ENCODE results near the gene HTR2C. TPM values are rescaled to one million over a fixed set of nuclear protein-coding genes. Genes with fewer than 3 reads are reported as not detected.
"Not testable (repeated sequence)": the region's sequence is repeated elsewhere in the genome, so short reads cannot be mapped to it uniquely, and the experiment has no call there.

The HTR2C gene
- polyA plus RNA-seq, 4 donors, result 0.32 to 1.1 (median 0.56) TPM

DNA sequence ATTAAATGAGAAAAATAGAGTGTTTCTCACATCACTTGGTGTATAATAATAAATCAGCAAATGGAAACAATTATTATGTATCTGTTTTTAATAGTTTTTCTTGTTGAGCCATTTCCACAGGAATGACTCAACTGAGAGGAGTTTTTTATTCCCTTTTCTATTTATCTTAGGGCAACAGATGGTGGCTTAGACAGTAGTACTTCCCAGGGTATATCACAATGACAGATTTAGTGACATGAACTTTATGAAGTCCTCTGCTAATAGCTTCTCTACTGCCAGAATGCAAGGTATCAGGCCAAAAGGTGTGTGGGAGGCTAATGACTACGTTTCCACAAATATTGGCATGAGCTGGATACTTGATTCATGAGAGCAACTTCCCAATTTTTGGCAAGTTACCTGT is 126.7 kb downstream of the HTR2C start:
- DNase-seq (ENCODE audit: low read depth in 4 of 4, low spot score in 3 of 4), result no peak

DNA sequence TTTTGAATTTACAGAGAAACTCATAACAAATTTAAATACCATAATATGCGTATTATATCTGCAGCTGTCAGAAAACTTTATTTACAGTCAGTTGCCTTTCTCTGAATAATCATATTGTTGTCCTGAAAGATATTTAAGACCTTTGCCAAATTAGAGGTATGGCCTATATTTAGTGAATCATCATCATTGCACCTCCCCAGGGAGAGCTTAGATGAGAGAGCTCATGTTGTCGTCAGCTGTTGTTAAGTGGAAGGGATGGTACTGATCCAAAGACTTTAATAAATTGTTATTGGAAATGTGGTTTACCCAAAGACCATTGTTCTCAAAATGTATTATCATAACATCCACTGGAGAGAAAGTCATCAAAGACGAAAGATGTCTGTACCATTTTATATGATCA is 128.6 kb downstream of the HTR2C start:
- DNase-seq (ENCODE audit: low read depth in 4 of 4, low spot score in 3 of 4), result no peak

DNA sequence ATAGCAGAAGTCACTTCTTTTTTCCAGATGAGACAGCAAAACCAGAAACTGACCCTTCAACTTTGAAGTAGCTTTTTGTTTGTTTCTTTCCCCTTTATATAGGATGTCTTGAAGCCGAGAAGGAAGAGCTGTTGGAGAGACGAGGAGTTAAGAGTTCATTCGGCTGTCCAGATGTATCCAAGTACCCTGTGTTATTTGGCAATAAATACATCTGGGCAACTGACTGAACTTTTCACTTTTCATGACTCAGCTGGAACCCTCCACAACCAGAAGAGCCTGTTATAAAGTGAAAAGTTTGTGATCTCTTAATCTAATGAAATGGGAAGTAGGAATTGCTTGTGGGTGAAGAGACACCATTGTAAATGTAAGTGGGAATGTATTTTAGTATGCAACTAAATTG is 131.2 kb downstream of the HTR2C start:
- DNase-seq (ENCODE audit: low read depth in 4 of 4, low spot score in 3 of 4), result no peak

DNA sequence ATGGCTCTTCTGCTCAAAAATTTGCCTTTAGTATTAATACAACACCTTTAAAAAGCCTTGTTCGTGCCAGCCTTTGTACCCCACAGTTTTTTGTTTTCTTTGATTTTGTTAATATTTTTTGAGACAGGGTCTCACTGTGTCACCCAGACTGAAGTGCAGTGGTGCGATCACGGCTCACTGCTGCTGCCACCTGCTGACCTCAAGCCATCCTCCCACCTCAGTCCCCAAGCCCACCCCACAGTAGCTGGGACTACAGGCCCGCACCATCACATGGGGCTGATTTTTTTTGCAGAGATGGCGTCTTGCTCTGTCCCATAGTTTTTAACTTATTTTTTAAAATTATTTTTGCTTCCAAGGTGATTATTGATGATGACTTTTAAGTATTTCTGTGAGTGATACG is 134.0 kb downstream of the HTR2C start:
- DNase-seq (ENCODE audit: low read depth in 4 of 4, low spot score in 3 of 4), result no peak

DNA sequence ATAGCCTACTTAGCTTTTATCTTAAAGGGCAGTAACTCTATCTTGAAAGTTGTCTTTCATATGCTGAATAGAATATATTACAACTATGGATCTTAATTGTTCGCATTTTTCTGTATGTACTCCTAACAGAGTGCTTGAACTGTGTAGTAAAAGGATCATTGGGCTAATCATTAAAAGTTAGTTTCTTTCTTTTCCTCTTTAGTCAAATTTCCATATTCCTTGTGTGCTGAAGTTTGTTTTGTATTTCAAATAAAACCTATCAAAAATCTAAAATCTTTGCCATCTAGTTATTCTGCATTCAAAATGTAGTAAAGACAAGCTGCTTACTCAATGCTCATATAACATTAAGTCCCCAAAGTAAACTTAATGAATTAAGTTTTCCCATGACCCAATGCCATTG is 182.7 kb downstream of the HTR2C start:
- DNase-seq (ENCODE audit: low read depth in 4 of 4, low spot score in 3 of 4), result no peak

DNA sequence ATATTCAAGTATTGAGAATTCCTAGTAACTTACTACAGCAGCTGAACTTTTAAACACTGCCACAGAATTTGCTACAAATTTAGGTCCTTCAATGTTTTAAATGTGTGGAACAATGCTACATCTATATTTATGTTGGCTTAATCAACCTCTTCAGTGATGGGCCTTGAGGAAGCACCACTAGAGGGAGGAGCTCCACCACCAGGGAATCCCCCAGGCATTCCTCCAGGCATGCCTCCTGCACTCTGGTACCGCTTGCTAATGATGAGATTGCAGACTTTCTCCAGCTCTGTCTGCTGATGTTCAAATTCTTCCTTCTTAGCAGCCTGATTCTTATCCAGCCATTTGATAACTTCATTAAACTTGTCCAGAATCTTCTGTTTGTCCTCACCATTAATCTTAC is 190.8 kb downstream of the HTR2C start:
- no peak for DNase-seq (ENCODE audit: low read depth in 4 of 4, low spot score in 3 of 4)

DNA sequence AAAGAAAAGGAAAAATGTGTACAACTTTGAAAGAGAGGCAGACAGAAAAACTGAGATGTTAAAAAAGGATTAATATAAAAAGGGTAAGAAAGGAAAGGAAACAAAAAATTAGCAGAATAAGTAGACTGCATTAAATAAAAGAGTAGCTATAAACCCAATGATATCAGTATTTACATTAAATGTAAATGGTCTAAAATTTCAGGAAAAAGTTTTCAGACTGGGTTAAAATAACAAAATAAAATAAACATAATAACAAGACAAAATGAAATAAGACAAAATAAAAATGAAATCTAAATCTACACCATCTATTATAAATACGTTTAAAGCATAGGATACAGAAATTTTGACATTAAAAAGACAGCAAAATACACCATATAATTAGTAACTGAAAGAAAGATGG is 199.0 kb downstream of the HTR2C start:
- no peak for DNase-seq (ENCODE audit: low read depth in 4 of 4, low spot score in 3 of 4)

DNA sequence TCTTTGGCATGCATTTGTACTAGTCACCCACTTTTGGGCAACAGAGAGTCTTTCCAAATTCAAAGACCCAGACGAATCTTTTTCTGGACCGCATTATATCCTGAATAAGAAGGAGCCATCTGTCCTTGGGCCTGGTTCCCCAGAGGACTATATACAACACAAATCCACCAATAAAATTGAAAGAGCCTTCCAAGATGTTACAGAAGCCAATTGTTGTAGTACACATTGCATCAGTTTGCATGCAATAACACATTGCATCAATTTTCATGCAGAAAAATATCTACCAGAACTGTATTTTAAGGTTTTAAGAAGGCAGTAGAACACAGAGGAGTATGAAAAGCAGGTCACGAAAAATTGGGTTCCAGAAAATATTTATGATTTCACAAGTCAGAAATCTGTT is 203.2 kb downstream of the HTR2C start:
- no peak for DNase-seq (ENCODE audit: low read depth in 4 of 4, low spot score in 3 of 4)

DNA sequence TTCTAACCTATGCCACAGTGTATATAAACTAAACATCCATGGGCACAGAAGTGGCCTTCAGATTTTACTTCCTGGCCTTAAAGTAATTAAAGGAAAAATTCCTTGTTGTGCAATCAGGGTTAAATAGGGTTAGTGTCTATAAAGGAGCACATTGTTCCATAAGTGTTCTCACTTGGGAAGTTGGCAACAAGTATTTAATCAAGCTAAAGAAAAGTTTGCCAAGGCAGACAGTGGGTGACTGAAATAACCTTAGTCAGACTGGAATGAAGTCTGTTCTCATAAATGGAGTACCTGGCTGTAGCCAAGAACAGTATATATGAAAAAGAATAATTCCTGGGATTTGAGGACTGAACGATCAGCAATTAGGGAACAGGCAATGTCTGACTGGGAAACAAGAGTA is 213.6 kb downstream of the HTR2C start:
- no peak for DNase-seq (ENCODE audit: low read depth in 4 of 4, low spot score in 3 of 4)

DNA sequence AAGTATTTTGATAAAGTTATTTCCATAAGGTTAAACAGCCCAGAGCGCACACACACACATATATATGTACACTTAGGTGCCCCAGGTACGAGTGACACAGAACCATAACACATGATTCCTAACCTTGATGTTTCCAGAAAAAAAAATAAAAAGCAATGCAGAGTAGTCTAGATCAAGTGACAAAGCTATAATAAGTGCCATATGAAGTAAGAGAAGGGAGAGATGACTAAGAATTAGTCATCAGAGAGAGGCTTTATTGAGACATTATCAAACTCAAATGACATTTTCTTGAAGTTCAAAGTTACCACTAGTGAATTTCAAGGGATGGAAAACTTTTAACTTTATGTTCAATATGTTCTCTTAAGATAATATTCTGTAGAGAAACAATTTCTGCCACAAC is 215.0 kb downstream of the HTR2C start:
- no peak for DNase-seq (ENCODE audit: low read depth in 4 of 4, low spot score in 3 of 4)

DNA sequence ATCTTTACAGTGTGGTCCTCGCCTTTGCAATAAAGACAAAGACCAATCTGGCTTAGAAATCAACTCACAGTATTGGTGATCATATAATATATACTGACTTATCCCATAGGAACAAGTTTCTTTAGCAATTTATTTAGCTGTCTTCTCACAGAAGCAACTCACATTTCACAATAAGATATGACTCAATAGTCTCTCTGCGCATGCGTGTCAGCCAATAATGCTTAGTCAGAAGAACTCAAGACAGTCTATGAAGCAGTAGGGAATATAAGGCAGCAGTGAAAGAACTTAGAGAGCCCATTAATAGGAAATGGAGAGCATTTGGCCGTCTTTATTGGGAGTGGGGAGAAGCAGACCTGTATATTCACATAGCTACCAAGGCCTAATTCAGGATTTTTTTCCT is 216.8 kb downstream of the HTR2C start:
- DNase-seq (ENCODE audit: low read depth in 4 of 4, low spot score in 3 of 4), result no peak

DNA sequence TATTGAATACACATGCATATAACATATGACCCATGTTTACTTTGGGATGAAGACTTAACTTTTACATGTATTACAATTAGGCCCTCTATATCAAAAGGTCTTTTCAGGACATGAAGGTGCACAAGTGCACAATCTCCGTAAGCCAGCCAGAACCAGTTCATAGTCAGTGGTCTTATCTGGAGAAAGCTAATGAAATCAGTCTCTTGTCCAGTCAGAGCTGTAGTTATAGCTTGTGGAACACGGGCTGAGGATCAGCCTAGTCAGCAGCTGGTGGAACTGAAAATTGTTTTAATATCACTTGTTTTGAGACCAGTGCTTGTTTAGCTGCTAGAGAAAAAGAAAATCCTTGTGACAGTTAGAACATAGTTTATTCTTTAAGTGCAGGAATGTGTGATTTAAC is 235.6 kb downstream of the HTR2C start:
- DNase-seq (ENCODE audit: low read depth in 4 of 4, low spot score in 3 of 4), result no peak

DNA sequence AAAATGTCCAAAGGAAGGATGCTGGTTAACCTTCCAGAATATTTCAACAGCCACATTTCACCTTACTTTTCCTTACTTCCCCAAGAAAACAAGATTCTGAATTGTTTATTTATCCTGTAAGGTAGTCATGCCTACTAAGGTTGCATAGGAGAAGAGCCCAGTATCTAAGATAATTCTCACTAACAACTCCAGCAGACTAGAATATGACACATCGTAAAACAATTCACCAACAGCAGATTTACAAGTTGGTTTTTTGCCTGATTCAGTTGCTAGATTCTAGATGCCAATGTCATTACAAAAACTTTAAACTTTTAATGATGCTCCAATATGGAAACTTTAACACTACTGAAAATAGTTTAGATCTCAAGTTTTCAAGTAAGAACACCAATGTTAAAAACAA is 257.2 kb downstream of the HTR2C start:
- DNase-seq (ENCODE audit: low read depth in 4 of 4, low spot score in 3 of 4), result no peak

DNA sequence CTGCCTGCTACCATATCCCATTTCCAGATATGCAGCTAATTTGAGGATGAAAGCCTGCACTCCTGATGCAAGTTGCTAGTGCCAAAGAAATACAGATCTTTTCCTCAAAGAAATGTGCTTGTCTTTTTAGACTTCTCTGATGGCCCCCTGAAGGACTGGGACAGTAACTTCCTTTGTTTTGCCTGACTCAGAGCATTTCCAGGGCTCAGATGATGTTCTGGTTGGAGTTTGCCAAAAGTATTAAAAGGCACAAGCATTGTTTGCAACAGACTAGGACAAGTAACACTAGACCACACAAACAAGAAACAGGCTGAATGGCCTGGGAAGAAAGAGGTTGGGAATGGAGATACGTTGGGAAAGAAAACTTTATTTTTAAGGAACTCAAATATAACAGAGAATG is 258.3 kb downstream of the HTR2C start:
- no peak for DNase-seq (ENCODE audit: low read depth in 4 of 4, low spot score in 3 of 4)

DNA sequence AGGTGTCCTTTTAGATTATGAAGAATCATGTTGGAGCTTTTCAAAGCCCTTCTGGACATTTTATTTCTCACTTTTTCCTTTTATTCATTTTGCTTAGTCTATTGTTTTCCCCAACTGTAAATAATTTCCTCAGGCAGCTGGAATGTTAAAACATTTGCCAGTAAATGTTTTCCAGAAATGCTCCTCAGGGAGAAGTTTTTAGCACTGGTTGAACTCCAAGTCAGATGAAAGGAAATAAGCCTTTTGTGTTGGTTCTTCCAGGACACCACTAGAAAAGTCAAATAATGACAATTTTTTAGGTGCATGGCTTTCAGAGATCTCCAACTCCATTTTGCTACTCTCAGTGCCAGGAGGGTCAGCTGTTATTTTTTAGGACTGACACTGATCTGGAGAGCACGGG is 305.6 kb downstream of the HTR2C start:
- no peak for DNase-seq (ENCODE audit: low read depth in 4 of 4, low spot score in 3 of 4)

DNA sequence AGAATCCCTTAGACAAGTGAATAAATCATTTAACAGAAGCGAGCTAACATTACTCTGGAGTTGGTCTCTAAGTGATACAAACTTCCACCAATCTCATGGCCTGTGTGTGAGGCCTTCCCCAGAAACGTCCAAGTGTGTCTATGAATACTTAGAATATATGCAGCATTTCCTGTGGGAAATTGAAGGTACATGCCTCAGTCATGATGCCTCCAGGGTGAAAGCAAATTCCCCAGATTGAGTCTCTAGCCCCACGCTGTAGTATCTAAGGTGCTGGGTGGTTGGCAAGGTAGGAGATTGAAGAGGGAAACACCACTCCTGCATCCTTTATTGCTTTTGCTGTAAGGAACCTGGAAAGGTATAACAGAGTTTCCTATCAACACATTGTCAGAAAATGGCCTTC is 319.7 kb downstream of the HTR2C start:
- no peak for DNase-seq (ENCODE audit: low read depth in 4 of 4, low spot score in 3 of 4)

DNA sequence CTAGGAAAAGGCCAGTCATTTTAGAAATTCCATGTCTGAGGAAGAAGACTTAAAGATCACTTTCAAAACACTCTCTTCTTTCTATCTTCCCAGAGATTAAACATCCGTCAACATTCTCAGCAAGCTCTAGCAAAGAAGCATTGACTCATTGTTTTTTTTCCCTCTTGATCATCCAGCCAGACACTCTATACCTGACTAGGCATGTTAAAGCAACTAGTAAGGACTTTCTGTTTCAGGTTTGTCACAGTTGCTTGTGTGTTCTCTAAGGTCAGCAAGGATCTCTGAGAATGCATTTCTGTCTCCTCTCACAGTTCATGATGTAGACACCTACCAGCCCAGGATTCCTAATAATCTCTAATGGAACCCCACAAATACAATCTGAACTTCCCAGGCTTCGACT is 321.4 kb downstream of the HTR2C start:
- no peak for DNase-seq (ENCODE audit: low read depth in 4 of 4, low spot score in 3 of 4)

DNA sequence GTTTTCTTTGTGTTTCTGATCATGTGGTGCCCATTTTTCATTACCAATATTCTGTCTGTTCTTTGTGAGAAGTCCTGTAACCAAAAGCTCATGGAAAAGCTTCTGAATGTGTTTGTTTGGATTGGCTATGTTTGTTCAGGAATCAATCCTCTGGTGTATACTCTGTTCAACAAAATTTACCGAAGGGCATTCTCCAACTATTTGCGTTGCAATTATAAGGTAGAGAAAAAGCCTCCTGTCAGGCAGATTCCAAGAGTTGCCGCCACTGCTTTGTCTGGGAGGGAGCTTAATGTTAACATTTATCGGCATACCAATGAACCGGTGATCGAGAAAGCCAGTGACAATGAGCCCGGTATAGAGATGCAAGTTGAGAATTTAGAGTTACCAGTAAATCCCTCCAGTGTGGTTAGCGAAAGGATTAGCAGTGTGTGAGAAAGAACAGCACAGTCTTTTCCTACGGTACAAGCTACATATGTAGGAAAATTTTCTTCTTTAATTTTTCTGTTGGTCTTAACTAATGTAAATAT is 323.2 kb downstream of the HTR2C start:
- DNase-seq (ENCODE audit: low read depth in 4 of 4, low spot score in 3 of 4), result no peak

DNA sequence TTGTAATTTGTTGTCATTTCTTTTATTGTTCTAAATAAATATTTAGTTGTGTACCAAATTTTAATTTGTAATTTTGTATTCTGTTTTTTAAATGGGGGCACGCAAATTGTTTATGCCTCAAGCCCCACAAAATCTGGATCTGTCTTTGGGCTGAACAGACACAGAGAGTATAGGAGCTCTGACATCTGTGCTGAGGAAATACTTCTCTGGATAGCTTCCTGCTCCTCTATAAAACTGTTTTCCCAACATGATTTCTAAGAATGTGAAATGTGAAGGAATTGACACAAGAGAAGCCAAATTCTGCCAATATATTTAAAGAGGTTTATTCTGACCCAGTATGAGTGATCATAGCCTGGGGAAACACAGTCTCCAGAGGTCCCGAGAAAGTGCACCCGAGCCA is 340.5 kb downstream of the HTR2C start:
- no peak for DNase-seq (ENCODE audit: low read depth in 4 of 4, low spot score in 3 of 4)

DNA sequence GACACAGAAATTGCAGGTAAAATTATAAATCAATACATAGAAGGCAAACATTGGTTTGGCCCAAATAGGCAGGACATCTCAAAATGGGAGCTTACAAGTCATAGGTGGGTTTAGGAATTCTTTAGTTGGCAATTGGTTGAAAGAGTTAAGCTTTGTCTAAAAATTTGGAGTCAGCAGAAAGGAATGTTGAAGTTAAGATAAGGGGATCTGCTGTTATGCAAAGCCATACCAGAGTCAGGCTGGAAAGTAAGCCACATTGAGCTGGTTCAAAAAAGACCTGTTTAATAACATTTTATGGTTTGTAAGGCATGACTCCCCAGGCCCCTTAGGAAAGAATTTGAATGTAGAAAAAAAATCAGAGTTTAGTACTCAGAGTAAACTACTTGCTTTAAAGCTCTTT is 341.0 kb downstream of the HTR2C start:
- DNase-seq (ENCODE audit: low read depth in 4 of 4, low spot score in 3 of 4), result no peak

DNA sequence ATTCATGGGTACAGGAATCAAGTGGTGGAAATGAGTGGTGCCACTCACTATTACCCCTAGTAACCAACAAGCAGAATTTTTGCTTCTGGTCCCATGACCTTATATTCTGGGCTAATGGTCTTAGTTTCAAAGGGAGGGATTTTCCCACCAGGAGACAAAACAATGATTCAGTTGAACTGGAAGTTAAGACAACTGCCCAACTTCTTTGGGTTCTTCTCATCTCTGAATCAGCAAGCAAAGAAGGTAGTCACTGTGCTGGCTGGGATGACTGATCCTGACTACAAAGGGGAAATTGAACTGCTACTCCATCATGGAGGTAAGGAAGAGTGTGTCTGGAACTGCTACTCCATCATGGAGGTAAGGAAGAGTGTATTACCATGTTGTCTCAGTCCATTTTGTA is 346.3 kb downstream of the HTR2C start:
- DNase-seq (ENCODE audit: low read depth in 4 of 4, low spot score in 3 of 4), result no peak

DNA sequence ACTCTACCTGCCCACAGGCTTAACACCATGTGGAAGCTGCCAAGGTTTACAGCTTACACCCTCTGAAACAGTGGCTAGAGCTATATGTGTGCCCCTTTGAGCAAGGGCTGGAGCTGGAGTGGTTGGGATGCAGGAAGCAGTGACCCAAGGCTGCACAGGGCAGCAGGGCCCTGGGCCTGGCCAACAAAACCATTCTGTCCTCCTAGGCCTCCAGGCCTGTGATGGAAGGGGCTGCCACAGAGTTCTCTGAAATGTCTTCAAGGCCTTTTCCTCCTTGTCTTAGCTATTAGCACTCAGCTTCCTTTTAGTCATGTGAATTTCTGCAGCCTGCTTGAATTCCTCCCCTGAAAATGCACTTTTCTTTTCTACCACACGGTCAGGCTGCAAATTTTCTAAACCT is 348.7 kb downstream of the HTR2C start:
- DNase-seq (ENCODE audit: low read depth in 4 of 4, low spot score in 3 of 4), result no peak

DNA sequence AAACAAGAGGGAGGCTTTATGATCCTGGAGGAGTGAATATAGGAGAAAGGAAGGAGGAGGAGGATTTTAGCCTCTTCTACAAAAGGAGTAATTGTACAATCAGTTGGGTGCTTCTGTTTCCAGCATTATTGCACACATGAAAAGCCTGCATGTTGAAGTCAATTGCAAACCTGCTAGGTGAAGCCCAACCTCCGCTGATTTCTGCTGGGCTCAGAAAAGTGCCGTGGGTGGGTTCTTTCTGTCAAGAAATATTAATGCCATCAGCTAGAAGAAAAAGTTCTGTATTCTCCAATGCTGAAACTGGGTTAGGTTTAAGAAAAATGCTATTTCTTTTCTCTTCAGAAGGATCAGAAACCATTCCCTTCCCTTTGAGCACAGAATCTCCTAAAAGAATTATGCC is 349.4 kb downstream of the HTR2C start:
- not testable (repeated sequence) for DNase-seq (ENCODE audit: low read depth in 4 of 4, low spot score in 3 of 4)

DNA sequence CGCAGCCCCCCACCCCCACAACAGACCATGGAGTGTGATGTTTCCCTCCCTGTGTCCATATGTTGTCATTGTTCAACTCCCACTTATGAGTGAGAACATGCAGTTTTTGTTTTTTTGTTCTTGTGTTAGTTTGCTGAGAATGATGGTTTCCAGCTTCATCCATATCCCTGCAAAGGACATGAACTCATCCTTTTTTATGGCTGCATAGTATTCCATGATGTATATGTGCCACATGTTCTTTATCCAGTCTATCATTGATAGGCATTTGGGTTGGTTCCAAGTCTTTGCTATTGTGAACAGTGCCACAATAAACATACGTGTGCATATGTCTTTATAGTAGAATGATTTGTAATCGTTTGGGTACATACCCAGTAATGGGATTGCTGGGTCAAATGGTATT is 353.2 kb downstream of the HTR2C start:
- DNase-seq (ENCODE audit: low read depth in 4 of 4, low spot score in 3 of 4), result not testable (repeated sequence)
